ENCODE measurements around the gene STX10. TPM values are rescaled to one million over a fixed set of nuclear protein-coding genes. Genes with fewer than 3 reads are reported as not detected.

Gene STX10
- total and polyA plus RNA-seq, 2 of the 4 experiments (the other 2 are of a cell fraction) = 64.9 to 82.0 TPM

DNA sequence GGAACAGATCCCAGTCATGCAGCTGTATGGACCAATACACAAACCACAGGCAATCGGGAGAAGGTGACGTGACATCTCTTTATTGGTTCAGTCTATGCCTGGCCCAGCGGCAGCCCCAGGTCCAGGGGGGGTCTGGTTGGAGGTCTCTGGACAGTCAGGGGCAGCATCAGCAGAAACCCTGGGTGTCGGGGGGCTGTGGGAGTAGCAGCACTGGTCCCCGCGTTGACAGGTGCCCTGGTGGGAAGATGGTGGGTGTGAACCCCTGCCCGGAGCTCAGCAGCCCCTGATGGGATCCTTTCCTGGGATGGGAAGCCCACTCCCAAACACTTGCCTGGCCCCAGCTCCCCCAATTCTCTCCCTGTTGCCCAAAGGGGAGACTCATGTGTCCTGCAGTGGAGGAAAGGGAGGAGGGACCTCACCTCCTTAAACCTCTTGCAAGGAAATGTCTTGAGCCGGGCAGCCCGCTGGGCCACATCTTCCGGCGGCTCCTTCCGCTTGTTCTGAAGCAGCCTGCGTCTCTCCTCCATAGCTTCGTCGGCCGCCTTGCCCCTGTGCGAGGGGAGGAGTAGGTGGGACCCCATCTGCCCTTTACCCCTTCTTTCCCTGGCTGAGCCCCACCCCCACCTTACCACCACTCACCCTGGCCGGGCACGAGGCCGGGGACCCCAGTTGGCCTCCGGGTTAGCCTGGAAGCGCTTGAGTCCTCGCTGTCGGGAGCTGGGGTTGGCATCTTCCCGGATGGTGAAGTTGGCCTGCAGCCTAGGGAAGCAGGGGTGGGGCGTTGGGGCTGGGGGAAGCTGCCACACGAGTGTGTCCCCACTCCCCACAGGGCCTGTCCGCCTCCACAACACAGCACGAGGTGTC lies 45.1 kb downstream of the STX10 start:
- DNase-seq (no peak), ATAC-seq (ENCODE audit: low read depth) (no peak)
- Histone ChIP-seq H3K9me1 (ENCODE audit: insufficient read depth, low read length) (0 out of 2 replicates have a peak, but pooled peaks cover 4% of the 10 kb centered on the region), H3K36me3 (ENCODE audit: control insufficient read depth, insufficient read depth, low read length) (peaks cover 24% of the 10 kb centered on the region), H4K8ac (ENCODE audit: low read depth in 2 of 2, low read length in 2 of 2) (no peak overlapping the region), H2BK20ac (ENCODE audit: low read depth, low read length) (no peak overlapping the region), H3K4me2 (ENCODE audit: low read depth, low read length) (no peak overlapping the region), H3K14ac (replicated peaks; ENCODE audit: low read depth, low read length) (no peak overlapping the region), H2BK15ac (ENCODE audit: low read depth, low read length) (no peak overlapping the region), H3K79me1 (ENCODE audit: low read depth in 1 of 2, low read length in 2 of 2) (peaks cover 0 to 14% of the 10 kb centered on the region in 2 experiments; a peak in 1 of 4 replicates), H2BK5ac (ENCODE audit: low read depth, low read length, poor library complexity, severe bottlenecking) (no peak overlapping the region), H4K91ac (ENCODE audit: insufficient read depth, low read depth, low read length) (no peak overlapping the region), H3K4me1 (ENCODE audit: control insufficient read depth, insufficient read depth, low read length) (peaks cover 10% of the 10 kb centered on the region), H3K18ac (ENCODE audit: low read depth, low read length) (no peak overlapping the region), H2AFZ (replicated peaks; ENCODE audit: low read length, poor library complexity) (peak overlapping the region; percentile 70), H3K4ac (ENCODE audit: low read depth, low read length) (no peak overlapping the region), H3K56ac (ENCODE audit: extremely low read depth, insufficient read depth, low read length) (no peak overlapping the region), H3K27me3 (ENCODE audit: control insufficient read depth, insufficient read depth, low read length) (no peaks in the 10 kb centered on the region), H4K5ac (ENCODE audit: low read depth, low read length) (no peak overlapping the region), H3K23ac (ENCODE audit: low read depth, low read length) (no peak overlapping the region), H2BK120ac (ENCODE audit: low read depth, low read length) (no peak overlapping the region), H2AK5ac (ENCODE audit: low read depth, low read length) (no peak overlapping the region), H4K20me1 (ENCODE audit: insufficient read depth, low read length) (no peaks in the 10 kb centered on the region; the same call in 1 of the 2 replicates), H3K9ac (ENCODE audit: low read depth, low read length) (no peak overlapping the region), H3K27ac (ENCODE audit: insufficient read depth, low read length) (no peak overlapping the region), H3K4me3 (ENCODE audit: insufficient read depth, low read depth, low read length) (no peak overlapping the region), H2AK9ac (replicated peaks; ENCODE audit: low read depth, low read length, poor library complexity) (peak overlapping the region; percentile 24), H3K9me3 (ENCODE audit: control insufficient read depth, insufficient read depth, low read length) (no peaks in the 10 kb centered on the region)
- dilution Hi-C loops (cut with HindIII; ENCODE audit: low sequenced_read_pairs, unreplicated experiment) = no loop called here
- CTCF ChIA-PET = interaction anchor here (0.9 kb wide), 1 partner anchor 11 kb away, joined by 3 read pairs; no protein-coding TSS in a partner anchor
- intact Hi-C loops (cut with micrococcal nuclease) = no loop called here
- TF ChIP-seq SMC3 (IDR thresholded peaks at IDR 0.05; ENCODE audit: low read depth, low read length) (no peak), MAFK (IDR thresholded peaks at IDR 0.05; ENCODE audit: low read depth, low read length) (no peak), MAZ (IDR thresholded peaks at IDR 0.05; ENCODE audit: borderline replicate concordance, low read depth, low read length) (no peak), FOS (IDR thresholded peaks at IDR 0.05; ENCODE audit: low read depth, low read length) (no peak), RCOR1 (IDR thresholded peaks at IDR 0.05; ENCODE audit: insufficient replicate concordance, low read length) (no peak), NFE2L2 (IDR thresholded peaks at IDR 0.05; ENCODE audit: low read depth, low read length) (no peak), CHD1 (IDR thresholded peaks at IDR 0.05; ENCODE audit: low read depth, low read length) (no peak), BHLHE40 (IDR thresholded peaks at IDR 0.05; ENCODE audit: low read depth, low read length) (no peak), POLR2A (IDR thresholded peaks at IDR 0.05; ENCODE audit: low read depth, low read length) (no peak), RAD21 (IDR thresholded peaks at IDR 0.05; ENCODE audit: low read length) (no peak), MXI1 (IDR thresholded peaks at IDR 0.05; ENCODE audit: borderline replicate concordance, low read depth, low read length) (no peak), RFX5 (IDR thresholded peaks at IDR 0.05; ENCODE audit: low read depth, low read length) (no peak)
- TF ChIP-seq, protein P1, sequence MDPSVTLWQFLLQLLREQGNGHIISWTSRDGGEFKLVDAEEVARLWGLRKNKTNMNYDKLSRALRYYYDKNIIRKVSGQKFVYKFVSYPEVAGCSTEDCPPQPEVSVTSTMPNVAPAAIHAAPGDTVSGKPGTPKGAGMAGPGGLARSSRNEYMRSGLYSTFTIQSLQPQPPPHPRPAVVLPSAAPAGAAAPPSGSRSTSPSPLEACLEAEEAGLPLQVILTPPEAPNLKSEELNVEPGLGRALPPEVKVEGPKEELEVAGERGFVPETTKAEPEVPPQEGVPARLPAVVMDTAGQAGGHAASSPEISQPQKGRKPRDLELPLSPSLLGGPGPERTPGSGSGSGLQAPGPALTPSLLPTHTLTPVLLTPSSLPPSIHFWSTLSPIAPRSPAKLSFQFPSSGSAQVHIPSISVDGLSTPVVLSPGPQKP (IDR thresholded peaks at IDR 0.05; ENCODE audit: borderline replicate concordance, low read depth, low read length) = no peak
- TF ChIP-seq, protein P2, sequence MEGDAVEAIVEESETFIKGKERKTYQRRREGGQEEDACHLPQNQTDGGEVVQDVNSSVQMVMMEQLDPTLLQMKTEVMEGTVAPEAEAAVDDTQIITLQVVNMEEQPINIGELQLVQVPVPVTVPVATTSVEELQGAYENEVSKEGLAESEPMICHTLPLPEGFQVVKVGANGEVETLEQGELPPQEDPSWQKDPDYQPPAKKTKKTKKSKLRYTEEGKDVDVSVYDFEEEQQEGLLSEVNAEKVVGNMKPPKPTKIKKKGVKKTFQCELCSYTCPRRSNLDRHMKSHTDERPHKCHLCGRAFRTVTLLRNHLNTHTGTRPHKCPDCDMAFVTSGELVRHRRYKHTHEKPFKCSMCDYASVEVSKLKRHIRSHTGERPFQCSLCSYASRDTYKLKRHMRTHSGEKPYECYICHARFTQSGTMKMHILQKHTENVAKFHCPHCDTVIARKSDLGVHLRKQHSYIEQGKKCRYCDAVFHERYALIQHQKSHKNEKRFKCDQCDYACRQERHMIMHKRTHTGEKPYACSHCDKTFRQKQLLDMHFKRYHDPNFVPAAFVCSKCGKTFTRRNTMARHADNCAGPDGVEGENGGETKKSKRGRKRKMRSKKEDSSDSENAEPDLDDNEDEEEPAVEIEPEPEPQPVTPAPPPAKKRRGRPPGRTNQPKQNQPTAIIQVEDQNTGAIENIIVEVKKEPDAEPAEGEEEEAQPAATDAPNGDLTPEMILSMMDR (conservative IDR thresholded peaks at IDR 0.05; ENCODE audit: low read depth, low read length) = no peak
- TF ChIP-seq, protein P3, sequence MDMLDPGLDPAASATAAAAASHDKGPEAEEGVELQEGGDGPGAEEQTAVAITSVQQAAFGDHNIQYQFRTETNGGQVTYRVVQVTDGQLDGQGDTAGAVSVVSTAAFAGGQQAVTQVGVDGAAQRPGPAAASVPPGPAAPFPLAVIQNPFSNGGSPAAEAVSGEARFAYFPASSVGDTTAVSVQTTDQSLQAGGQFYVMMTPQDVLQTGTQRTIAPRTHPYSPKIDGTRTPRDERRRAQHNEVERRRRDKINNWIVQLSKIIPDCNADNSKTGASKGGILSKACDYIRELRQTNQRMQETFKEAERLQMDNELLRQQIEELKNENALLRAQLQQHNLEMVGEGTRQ (IDR thresholded peaks at IDR 0.05; ENCODE audit: low read depth, low read length) = no peak
- BruUV-seq (replicated peaks) = no TSS peak
- in situ Hi-C loops (cut with MboI; ENCODE audit: low sequenced_read_pairs) = no loop called here
- no CpG with 5 or more reads among the region's 29 CpGs for WGBS, 2 experiments (ENCODE audit: extremely low coverage in 2 of 2, insufficient read length in 1 of 2)
- POLR2A ChIA-PET (ENCODE audit: unreplicated experiment) = no interaction called here

All from IMR-90 (cell line).